ENCODE results near the gene TNIK.

DNA sequence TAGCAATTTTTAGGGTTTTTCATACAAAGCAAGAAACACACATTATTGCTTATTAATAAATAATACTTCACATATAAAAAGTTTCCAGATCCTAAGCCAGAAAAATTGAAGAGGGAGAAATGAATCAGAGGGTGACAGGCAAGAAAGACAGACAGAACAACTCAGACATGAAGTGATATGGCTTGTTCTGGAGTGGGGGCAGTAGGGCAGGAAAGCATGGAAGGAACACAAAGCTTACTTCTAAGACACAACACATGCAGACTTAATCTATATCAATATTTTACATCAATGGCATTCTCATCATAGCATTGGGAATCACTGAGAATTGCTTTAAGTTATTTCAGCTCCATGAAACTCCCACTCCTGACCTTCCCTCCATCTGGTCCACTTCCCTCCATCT is 24.4 kb downstream of the TNIK start:
- TF ChIP-seq POLR2A (IDR thresholded peaks at IDR 0.05) (no peak), POLR2AphosphoS5 (IDR thresholded peaks at IDR 0.05) (no peak), EP300 (IDR thresholded peaks at IDR 0.05; ENCODE audit: low read depth) (no peak)
- TF ChIP-seq, protein P1, sequence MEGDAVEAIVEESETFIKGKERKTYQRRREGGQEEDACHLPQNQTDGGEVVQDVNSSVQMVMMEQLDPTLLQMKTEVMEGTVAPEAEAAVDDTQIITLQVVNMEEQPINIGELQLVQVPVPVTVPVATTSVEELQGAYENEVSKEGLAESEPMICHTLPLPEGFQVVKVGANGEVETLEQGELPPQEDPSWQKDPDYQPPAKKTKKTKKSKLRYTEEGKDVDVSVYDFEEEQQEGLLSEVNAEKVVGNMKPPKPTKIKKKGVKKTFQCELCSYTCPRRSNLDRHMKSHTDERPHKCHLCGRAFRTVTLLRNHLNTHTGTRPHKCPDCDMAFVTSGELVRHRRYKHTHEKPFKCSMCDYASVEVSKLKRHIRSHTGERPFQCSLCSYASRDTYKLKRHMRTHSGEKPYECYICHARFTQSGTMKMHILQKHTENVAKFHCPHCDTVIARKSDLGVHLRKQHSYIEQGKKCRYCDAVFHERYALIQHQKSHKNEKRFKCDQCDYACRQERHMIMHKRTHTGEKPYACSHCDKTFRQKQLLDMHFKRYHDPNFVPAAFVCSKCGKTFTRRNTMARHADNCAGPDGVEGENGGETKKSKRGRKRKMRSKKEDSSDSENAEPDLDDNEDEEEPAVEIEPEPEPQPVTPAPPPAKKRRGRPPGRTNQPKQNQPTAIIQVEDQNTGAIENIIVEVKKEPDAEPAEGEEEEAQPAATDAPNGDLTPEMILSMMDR (IDR thresholded peaks at IDR 0.05) = no peak
